Dendritic cell treated with granulocyte-macrophage colony-stimulating factor and Interleukin-4, amounts not matched to agents 40 ng/mL and 50 ng/mL, for 4 days (primary cell): Measurements from ENCODE around the gene PEX10.
A peak's percentile ranks its signal among the peaks of the same experiment; 100 is the strongest.

Experiments used
- H3K27ac Mint-ChIP-seq: one replicate; pipeline ENCODE4 v1.8.0; 2022; ENCODE audit warnings: mild to moderate bottlenecking, mixed read lengths
- H3K27me3 Mint-ChIP-seq: one replicate; pipeline ENCODE4 v1.8.0; 2022; ENCODE audit warnings: mild to moderate bottlenecking, mixed read lengths
- H3K36me3 Mint-ChIP-seq: one replicate; pipeline ENCODE4 v1.8.0; 2022; ENCODE audit warnings: low read depth, mixed read lengths
- H3K4me1 Mint-ChIP-seq: one replicate; pipeline ENCODE4 v1.8.0; 2022; ENCODE audit warnings: low read depth, mixed read lengths
- H3K4me3 Mint-ChIP-seq: one replicate; pipeline ENCODE4 v1.8.0; 2022; ENCODE audit warnings: mild to moderate bottlenecking, moderate library complexity, mixed read lengths
- H3K9me3 Mint-ChIP-seq: one replicate; pipeline ENCODE4 v1.8.0; 2022; ENCODE audit warnings: mixed read lengths
- intact Hi-C: fragments of 100-400 bp; cut with micrococcal nuclease; formaldehyde crosslinking; loops from one replicate; pipeline ENCODE4 v1.15.0; 2022

Gene PEX10

GRCh38 chr1:2425892-2426291 is 13.5 kb upstream of the PEX10 start:
- Mint-ChIP-seq H3K4me3 (no peak overlapping the region), H3K36me3 (no peaks in the 10 kb centered on the region), H3K4me1 (no peaks in the 10 kb centered on the region), H3K27ac (no peak overlapping the region), H3K9me3 (peaks cover 13% of the 10 kb centered on the region), H3K27me3 (peaks cover 12% of the 10 kb centered on the region)
- intact Hi-C loops: no loop called here

GRCh38 chr1:2422523-2422922 is 10.2 kb upstream of the PEX10 start:
- Mint-ChIP-seq H3K27ac (no peak overlapping the region), H3K27me3 (peaks cover 31% of the 10 kb centered on the region), H3K9me3 (no peaks in the 10 kb centered on the region), H3K36me3 (no peaks in the 10 kb centered on the region), H3K4me1 (no peaks in the 10 kb centered on the region), H3K4me3 (no peak overlapping the region)
- intact Hi-C loops: no loop called here

- H3K36me3 Mint-ChIP-seq: no peaks in the 10 kb centered on the region
- intact Hi-C loops: no loop called here
- H3K27ac Mint-ChIP-seq: no peak overlapping the region
- peaks cover 22% of the 10 kb centered on the region for H3K4me1 Mint-ChIP-seq
- H3K27me3 Mint-ChIP-seq: peaks cover 61% of the 10 kb centered on the region
- no peak overlapping the region for H3K4me3 Mint-ChIP-seq
- no peaks in the 10 kb centered on the region for H3K9me3 Mint-ChIP-seq
These were observed 7.1 kb upstream of the PEX10 start for GRCh38 chr1:2419416-2419815.

- no peaks in the 10 kb centered on the region for H3K9me3 Mint-ChIP-seq
- H3K27me3 Mint-ChIP-seq: peaks cover 66% of the 10 kb centered on the region
- intact Hi-C loops: no loop called here
- no peak overlapping the region for H3K4me3 Mint-ChIP-seq
- no peak overlapping the region for H3K27ac Mint-ChIP-seq
- peaks cover 28% of the 10 kb centered on the region for H3K4me1 Mint-ChIP-seq
- H3K36me3 Mint-ChIP-seq: no peaks in the 10 kb centered on the region
These were observed 6.5 kb upstream of the PEX10 start for GRCh38 chr1:2418791-2419320.

- H3K36me3 Mint-ChIP-seq: no peaks in the 10 kb centered on the region
These were observed 5.5 kb upstream of the PEX10 start for GRCh38 chr1:2417833-2418225.

GRCh38 chr1:2417083-2417832 is 4.9 kb upstream of the PEX10 start:
- Mint-ChIP-seq H3K27ac (no peak overlapping the region), H3K4me1 (peaks cover 28% of the 10 kb centered on the region), H3K27me3 (peaks cover 58% of the 10 kb centered on the region), H3K4me3 (no peak overlapping the region), H3K9me3 (no peaks in the 10 kb centered on the region), H3K36me3 (no peaks in the 10 kb centered on the region)
- intact Hi-C loops: no loop called here

More at GRCh38 chr1:2417833-2418225, 5.5 kb upstream of the PEX10 start:
- intact Hi-C loops: no loop called here
- H3K4me3 Mint-ChIP-seq: no peak overlapping the region
- no peaks in the 10 kb centered on the region for H3K9me3 Mint-ChIP-seq
- peaks cover 58% of the 10 kb centered on the region for H3K27me3 Mint-ChIP-seq
- H3K4me1 Mint-ChIP-seq: peaks cover 28% of the 10 kb centered on the region
- H3K27ac Mint-ChIP-seq: no peak overlapping the region

GRCh38 chr1:2416403-2416802 is 4.0 kb upstream of the PEX10 start:
- Mint-ChIP-seq H3K36me3 (no peaks in the 10 kb centered on the region), H3K4me3 (no peak overlapping the region), H3K27me3 (peaks cover 54% of the 10 kb centered on the region), H3K4me1 (peaks cover 33% of the 10 kb centered on the region), H3K9me3 (no peaks in the 10 kb centered on the region), H3K27ac (no peak overlapping the region)
- intact Hi-C loops: no loop called here

GRCh38 chr1:2415801-2416208 is 3.4 kb upstream of the PEX10 start:
- H3K9me3 Mint-ChIP-seq: no peaks in the 10 kb centered on the region

GRCh38 chr1:2415337-2415736 is 3.0 kb upstream of the PEX10 start:
- H3K9me3 Mint-ChIP-seq: no peaks in the 10 kb centered on the region
- H3K36me3 Mint-ChIP-seq: peaks cover under 1% of the 10 kb centered on the region
- no peak overlapping the region for H3K27ac Mint-ChIP-seq
- H3K4me1 Mint-ChIP-seq: peaks cover 43% of the 10 kb centered on the region
- intact Hi-C loops: loop anchor here (2.0 kb wide), 1 partner anchor 371 kb away; no protein-coding TSS in a partner anchor
- H3K4me3 Mint-ChIP-seq: no peak overlapping the region
- peaks cover 54% of the 10 kb centered on the region for H3K27me3 Mint-ChIP-seq

More at GRCh38 chr1:2415801-2416208, 3.4 kb upstream of the PEX10 start:
- Mint-ChIP-seq H3K27ac (no peak overlapping the region), H3K36me3 (no peaks in the 10 kb centered on the region), H3K27me3 (peaks cover 54% of the 10 kb centered on the region), H3K4me3 (no peak overlapping the region), H3K4me1 (peaks cover 39% of the 10 kb centered on the region)
- intact Hi-C loops: loop anchor here (2.0 kb wide), 1 partner anchor 371 kb away; no protein-coding TSS in a partner anchor

GRCh38 chr1:2414297-2414958 is 2.1 kb upstream of the PEX10 start:
- Mint-ChIP-seq H3K9me3 (no peaks in the 10 kb centered on the region), H3K36me3 (peaks cover 9% of the 10 kb centered on the region), H3K27ac (peak overlapping the region; percentile 63), H3K4me3 (peak overlapping the region; percentile 81), H3K4me1 (peaks cover 44% of the 10 kb centered on the region), H3K27me3 (peaks cover 52% of the 10 kb centered on the region)
- intact Hi-C loops: loop anchor here (2.0 kb wide), 1 partner anchor 372 kb away; no protein-coding TSS in a partner anchor

GRCh38 chr1:2413495-2414296 is 1.3 kb upstream of the PEX10 start:
- H3K4me1 Mint-ChIP-seq: peaks cover 44% of the 10 kb centered on the region
- intact Hi-C loops: loop anchor here (2.0 kb wide), 1 partner anchor 373 kb away; no protein-coding TSS in a partner anchor

GRCh38 chr1:2412773-2413494 is 570 bp upstream of the PEX10 start:
- Mint-ChIP-seq H3K36me3 (peaks cover 24% of the 10 kb centered on the region), H3K9me3 (no peaks in the 10 kb centered on the region), H3K4me1 (peaks cover 44% of the 10 kb centered on the region), H3K4me3 (peak overlapping the region; percentile 81), H3K27me3 (peaks cover 38% of the 10 kb centered on the region), H3K27ac (peak overlapping the region; percentile 79)
- intact Hi-C loops: no loop called here

More at GRCh38 chr1:2413495-2414296, 1.3 kb upstream of the PEX10 start:
- peak overlapping the region; percentile 63 for H3K27ac Mint-ChIP-seq
- H3K9me3 Mint-ChIP-seq: no peaks in the 10 kb centered on the region
- H3K36me3 Mint-ChIP-seq: peaks cover 16% of the 10 kb centered on the region
- H3K27me3 Mint-ChIP-seq: peaks cover 46% of the 10 kb centered on the region
- peak overlapping the region; percentile 81 for H3K4me3 Mint-ChIP-seq

GRCh38 chr1:2411801-2412394 is 466 bp downstream of the PEX10 start:
- Mint-ChIP-seq H3K9me3 (no peaks in the 10 kb centered on the region), H3K4me3 (peak overlapping the region; percentile 81), H3K27me3 (peaks cover 30% of the 10 kb centered on the region), H3K36me3 (peaks cover 34% of the 10 kb centered on the region), H3K4me1 (peaks cover 42% of the 10 kb centered on the region), H3K27ac (peak overlapping the region; percentile 79)
- intact Hi-C loops: no loop called here
